ENCODE measurements around the gene KCNJ12. TPM values are rescaled to one million over a fixed set of nuclear protein-coding genes. Genes with fewer than 3 reads are reported as not detected.

The KCNJ12 gene
- total RNA-seq, 1 experiment from 2014 or later, result 5.8 TPM

DNA sequence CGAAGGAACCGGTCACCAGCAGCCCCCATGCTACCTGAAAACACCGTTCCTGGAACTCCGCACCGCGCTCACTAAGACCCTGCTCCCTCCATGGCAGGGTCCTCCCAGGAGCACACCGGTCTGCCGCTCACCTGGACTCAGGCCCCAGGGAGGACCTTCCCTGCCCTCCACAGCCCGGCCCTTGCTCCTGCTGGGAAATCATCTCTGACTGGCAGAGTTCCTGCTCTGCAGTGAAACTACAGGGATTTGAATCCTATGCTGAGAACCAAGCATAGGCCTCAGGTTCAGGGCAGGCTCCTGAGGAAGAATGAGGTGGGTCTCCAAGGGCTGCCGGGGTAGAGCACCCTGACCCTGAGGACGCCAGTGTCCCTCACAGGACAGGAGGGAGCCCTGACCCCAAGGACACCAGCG lies 88.5 kb downstream of the KCNJ12 start:
- Histone ChIP-seq H4K20me1 (ENCODE audit: insufficient read depth) (no peaks in the 10 kb centered on the region), H2AFZ (ENCODE audit: low read depth, low read length, poor library complexity, severe bottlenecking) (no peak overlapping the region), H3K36me3 (ENCODE audit: control insufficient read depth in 1 of 2, insufficient read depth in 2 of 2, low read length in 2 of 2) (no peaks in the 10 kb centered on the region), H3K9ac (ENCODE audit: low read length) (no peak overlapping the region), H3K9me3 (ENCODE audit: control insufficient read depth in 1 of 2, insufficient read depth in 1 of 2, low read depth in 1 of 2, low read length in 2 of 2) (no peaks in the 10 kb centered on the region), H3K4me1 (ENCODE audit: control insufficient read depth in 1 of 2, insufficient read depth in 2 of 2, low read length in 2 of 2) (no peaks in the 10 kb centered on the region), H3K27ac (ENCODE audit: low read depth, low read length) (no peak overlapping the region), H3K4me3 (replicated peaks in 1 of 2; ENCODE audit: low read depth in 1 of 2, low read length in 2 of 2) (no peak overlapping the region), H3K9me2 (ENCODE audit: insufficient read depth) (no peaks in the 10 kb centered on the region), H3K27me3 (ENCODE audit: insufficient read depth, low read length) (no peaks in the 10 kb centered on the region), H3K79me2 (ENCODE audit: insufficient read depth, low read length) (no peaks in the 10 kb centered on the region), H3K4me2 (ENCODE audit: low read length) (no peak overlapping the region)
- ATAC-seq, result no peak
- BruUV-seq (replicated peaks), result no TSS peak
- DNase-seq (ENCODE audit: low read depth, low spot score), result no peak
- no peak for TF ChIP-seq TCF7L2 (IDR thresholded peaks at IDR 0.05; ENCODE audit: borderline replicate concordance, extremely low read depth, insufficient read depth, insufficient read length)
- TF ChIP-seq, protein P1, sequence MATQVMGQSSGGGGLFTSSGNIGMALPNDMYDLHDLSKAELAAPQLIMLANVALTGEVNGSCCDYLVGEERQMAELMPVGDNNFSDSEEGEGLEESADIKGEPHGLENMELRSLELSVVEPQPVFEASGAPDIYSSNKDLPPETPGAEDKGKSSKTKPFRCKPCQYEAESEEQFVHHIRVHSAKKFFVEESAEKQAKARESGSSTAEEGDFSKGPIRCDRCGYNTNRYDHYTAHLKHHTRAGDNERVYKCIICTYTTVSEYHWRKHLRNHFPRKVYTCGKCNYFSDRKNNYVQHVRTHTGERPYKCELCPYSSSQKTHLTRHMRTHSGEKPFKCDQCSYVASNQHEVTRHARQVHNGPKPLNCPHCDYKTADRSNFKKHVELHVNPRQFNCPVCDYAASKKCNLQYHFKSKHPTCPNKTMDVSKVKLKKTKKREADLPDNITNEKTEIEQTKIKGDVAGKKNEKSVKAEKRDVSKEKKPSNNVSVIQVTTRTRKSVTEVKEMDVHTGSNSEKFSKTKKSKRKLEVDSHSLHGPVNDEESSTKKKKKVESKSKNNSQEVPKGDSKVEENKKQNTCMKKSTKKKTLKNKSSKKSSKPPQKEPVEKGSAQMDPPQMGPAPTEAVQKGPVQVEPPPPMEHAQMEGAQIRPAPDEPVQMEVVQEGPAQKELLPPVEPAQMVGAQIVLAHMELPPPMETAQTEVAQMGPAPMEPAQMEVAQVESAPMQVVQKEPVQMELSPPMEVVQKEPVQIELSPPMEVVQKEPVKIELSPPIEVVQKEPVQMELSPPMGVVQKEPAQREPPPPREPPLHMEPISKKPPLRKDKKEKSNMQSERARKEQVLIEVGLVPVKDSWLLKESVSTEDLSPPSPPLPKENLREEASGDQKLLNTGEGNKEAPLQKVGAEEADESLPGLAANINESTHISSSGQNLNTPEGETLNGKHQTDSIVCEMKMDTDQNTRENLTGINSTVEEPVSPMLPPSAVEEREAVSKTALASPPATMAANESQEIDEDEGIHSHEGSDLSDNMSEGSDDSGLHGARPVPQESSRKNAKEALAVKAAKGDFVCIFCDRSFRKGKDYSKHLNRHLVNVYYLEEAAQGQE (IDR thresholded peaks at IDR 0.05; ENCODE audit: low read depth), result no peak
- no peak for TF ChIP-seq SP1 (IDR thresholded peaks at IDR 0.05; ENCODE audit: low read depth)
- no peak for TF ChIP-seq EZH2phosphoT487 (IDR thresholded peaks at IDR 0.05; ENCODE audit: borderline replicate concordance)
- no peak for TF ChIP-seq ZNF274 (IDR thresholded peaks at IDR 0.05; ENCODE audit: low read depth, low read length)
- TF ChIP-seq ZFX (IDR thresholded peaks at IDR 0.05), result no peak
- TF ChIP-seq SRF (IDR thresholded peaks at IDR 0.05; ENCODE audit: low read depth), result no peak
- TF ChIP-seq POLR2A (IDR thresholded peaks at IDR 0.05; ENCODE audit: borderline replicate concordance, extremely low read depth, insufficient read depth, insufficient read length), result no peak
- no peak for TF ChIP-seq FOSL1 (IDR thresholded peaks at IDR 0.05; ENCODE audit: low read depth)
- TF ChIP-seq JUND (IDR thresholded peaks at IDR 0.05), result no peak
- RAD21 ChIA-PET (ENCODE audit: low non-redundant PET in 1 of 2, low total read pairs in 2 of 2, uncharacterized antibody in 2 of 2, unreplicated experiment in 2 of 2), result no interaction called here
- intact Hi-C loops (cut with micrococcal nuclease), result no loop called here
- CTCF ChIA-PET, result interaction anchor here (1.3 kb wide), 1 partner anchor 8 kb away, joined by 3 read pairs; no protein-coding TSS in a partner anchor
- POLR2A ChIA-PET, result no interaction called here

Measured in HCT116 (cell line).